Endometrium (tissue), 2 donors: ENCODE measurements around the gene PRAMEF9.
"Not testable (repeated sequence)": the region's sequence is repeated elsewhere in the genome, so short reads cannot be mapped to it uniquely, and the experiment has no call there.

Experiments used
- FAIRE-seq: peaks from 2 replicates; lab custom pipeline; 2012; peaks lifted over from hg19 to GRCh38; lab: Jason Lieb, UNC
- donor health status: control.
- donor health status: control.

PRAMEF9 gene

DNA sequence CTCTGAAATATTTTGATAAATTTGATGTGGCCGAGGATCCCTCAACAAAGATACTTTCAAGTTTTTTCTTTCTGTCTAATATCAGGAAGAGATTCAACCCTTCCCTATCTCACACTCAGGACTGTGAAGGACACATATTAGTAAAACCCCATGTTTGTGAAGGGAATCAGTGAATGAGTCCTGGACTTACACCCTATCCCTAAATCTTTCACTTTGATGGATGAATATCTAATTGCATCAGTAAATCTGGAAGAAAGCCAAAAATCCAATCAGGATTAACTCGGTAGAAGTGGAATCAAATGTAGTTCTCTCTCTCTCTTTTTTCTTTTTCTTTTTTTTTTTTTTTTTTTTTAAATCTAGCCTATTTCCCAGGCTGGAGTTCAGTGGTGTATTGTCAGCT is at the start of gene PRAMEF9:
Gene PRAMEF9, plus strand, starts transcription at position 301 of the 400 bp plus-strand sequence. CDS start 3,433 bp downstream, outside the sequence.
- not testable (repeated sequence) for FAIRE-seq

DNA sequence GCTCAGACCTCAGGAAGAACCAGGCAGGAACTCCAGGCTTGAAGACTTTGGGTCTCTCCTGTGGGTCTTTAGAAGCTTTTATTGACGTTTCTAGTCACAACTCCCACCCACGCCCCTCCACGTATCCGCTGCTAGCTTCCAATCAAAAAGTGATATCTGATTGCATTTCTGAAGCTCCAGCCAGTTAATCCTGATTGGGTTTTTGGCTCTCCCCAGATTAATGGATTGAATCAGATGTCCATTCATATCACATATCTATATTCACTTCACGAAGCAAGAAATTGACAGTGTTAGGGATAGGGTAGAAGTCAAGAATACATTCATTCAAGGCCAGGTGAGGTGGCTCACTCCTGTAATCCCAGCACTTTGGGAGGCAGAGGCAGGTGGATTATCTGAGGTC is 15.7 kb upstream of the PRAMEF9 start, which contains the start of gene PRAMEF26:
Gene PRAMEF26, minus strand, starts transcription at position 101 of the 400 bp plus-strand sequence. CDS start 2,914 bp downstream, outside the sequence.
- not testable (repeated sequence) for FAIRE-seq

GRCh38 chr1:13165531-13165930 is 6.1 kb upstream of the PRAMEF9 start, which contains the start of gene HNRNPCL4:
HNRNPCL4 (minus strand) TSS chr1:13165631; CDS start chr1:13165467, 164 bp downstream.
- FAIRE-seq: not testable (repeated sequence)

- not testable (repeated sequence) for FAIRE-seq
These were observed 29.7 kb downstream of the PRAMEF9 start, which contains the start of gene PRAMEF13 for GRCh38 chr1:13201309-13201708. PRAMEF13 (minus strand) TSS chr1:13201409; CDS start chr1:13199589, 1,820 bp downstream.

DNA sequence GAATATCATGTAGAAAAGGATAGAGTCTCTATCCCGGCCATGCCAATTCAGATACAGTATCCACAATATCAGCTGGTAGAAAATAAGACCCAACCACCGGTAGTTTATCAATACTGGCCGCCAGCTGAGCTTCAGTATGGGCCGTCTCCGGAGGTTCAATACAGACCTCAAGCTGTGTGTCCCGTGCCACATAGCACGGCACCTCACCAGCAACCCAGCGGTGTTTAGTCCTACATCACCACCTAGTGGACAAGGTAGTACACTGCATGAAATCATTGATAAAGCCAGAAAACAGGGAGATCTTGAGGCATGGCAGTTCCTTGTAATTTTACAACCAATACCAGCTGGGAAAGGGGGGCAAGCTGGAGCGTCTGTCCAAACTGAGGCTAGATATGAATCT is 37.1 kb downstream of the PRAMEF9 start:
- not testable (repeated sequence) for FAIRE-seq

DNA sequence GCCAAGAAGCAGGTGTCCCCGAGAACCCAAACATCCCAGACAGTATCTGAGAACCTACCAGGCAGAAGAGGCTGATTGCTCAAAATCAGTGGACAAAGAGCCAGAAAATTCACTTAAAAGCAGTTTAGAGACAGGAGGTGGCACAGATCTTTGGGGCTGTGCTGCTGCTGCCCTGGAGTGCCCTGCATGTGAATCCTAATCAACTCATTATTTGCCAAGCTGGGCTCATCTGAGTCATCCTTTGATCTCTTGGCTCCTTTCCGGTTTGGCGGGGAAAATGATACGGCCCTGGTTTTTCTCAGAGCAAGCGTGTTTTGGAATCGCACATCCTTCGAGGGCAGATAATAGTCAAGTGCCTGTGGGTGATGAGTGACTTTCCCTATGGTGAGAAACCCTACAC is 45.0 kb downstream of the PRAMEF9 start:
- FAIRE-seq: not testable (repeated sequence)

DNA sequence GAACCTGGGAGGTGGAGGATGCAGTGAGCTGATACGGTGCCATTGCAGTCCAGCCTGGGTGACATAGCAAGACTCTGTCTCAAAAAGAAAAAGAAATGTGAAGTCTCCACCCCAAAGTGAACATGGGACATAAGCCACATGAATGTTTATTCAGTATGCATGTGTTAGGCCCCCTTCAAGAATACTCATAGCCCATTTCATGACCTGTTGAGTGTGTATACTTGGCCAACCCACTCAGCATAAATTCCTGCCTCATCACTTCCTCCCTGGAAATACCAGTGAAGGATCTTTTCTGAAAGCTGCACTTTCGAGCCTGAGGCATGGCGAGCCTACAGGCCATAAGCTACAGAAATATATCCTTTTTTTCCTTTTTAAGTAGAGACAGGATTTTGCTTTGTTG is 47.6 kb downstream of the PRAMEF9 start:
- not testable (repeated sequence) for FAIRE-seq

GRCh38 chr1:13222788-13223187 is 51.1 kb downstream of the PRAMEF9 start:
- FAIRE-seq: not testable (repeated sequence)

GRCh38 chr1:13224480-13225060 is 52.9 kb downstream of the PRAMEF9 start:
- FAIRE-seq: no peak

DNA sequence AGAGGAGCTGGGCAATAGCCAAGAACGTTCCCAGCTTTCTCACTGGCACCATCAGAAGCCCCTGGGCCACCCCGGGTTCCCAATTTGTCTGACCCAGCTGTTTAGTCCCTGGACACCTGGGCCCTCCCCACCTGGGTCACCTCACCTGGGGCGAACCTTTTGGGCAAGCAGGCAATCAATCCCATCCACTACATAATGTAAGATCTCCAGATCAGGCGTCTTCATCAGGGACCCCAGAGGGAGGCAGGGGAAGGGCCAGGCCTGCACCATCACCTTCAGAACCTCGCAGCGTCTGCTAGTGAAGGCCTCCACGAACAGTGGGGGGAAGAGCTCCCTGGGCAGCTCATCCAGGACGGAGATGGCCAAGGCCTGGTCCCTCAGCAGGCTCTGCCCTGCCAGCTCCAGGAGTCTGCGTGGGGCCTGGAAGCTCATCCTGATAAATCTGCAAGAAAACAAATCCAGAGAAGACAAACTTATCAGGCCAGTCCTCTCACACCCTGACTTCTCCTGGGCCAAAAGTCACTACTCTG is 54.1 kb downstream of the PRAMEF9 start, which contains the start of gene PRAMEF18:
Gene PRAMEF18, minus strand, starts transcription at position 480 of the 530 bp plus-strand sequence. Its CDS starts 48 bp downstream, at position 432.
- FAIRE-seq: not testable (repeated sequence)

DNA sequence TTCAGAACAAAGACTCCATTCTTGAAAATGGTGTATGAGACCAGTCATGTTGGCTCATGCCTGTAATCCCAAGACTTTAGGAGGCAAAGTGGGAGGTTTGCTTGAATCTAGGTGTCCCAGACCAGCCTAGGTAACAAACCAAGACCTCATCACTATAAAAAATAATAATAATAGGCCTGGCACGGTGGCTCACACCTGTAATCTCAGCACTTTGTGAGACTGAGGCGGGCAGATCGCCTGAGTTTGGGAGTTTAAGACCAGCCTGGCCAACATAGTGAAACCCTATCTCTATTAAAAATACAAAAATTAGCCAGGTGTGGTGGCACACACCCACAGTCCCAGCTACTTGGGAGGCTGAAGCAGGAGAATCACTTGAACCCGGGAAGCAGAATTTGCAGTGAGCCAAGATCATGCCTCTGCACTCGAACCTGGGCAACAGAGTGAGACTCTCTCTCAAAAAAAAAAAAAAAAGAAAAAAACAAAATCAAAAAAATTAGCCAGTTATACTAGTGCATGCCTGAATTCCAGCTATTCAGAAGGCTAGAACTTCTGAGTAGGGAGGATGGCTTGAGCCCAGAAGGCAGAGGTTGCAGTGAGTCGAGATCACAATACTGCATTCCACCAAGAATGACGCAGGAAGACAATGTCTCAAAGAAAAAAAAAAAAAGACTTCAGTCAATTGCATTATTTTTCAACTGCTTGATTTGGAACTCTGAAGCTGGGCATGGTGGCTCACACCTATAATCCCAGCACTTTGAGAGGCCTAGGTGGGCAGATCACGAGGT is 55.8 kb downstream of the PRAMEF9 start:
- not testable (repeated sequence) for FAIRE-seq

DNA sequence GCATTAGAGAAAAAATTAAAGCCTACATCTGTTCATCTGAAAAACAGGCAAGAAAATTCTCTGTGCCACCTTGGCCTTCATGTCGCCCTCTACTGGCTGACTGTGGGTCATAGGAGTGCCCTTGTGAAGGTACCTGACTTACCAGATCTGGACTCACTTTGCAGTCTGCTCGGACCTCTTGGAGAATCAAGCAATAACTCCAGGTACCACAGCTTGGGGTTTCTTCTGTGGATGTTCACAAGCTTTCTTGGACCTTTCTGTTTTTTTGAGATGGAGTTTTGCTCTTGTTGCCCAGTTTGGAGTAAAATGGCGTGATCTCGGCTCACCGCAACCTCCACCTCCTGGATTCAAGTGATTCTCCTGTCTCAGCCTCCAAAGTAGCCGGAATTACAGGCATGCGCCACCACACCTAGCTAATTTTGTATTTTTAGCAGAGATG is 56.7 kb downstream of the PRAMEF9 start:
- no peak for FAIRE-seq
